Measurements from ENCODE around the gene GPR52. TPM values are rescaled to one million over a fixed set of nuclear protein-coding genes. Genes with fewer than 3 reads are reported as not detected.

The GPR52 gene
- total RNA-seq, 1 donor from 2014 or later = 0.84 TPM

DNA sequence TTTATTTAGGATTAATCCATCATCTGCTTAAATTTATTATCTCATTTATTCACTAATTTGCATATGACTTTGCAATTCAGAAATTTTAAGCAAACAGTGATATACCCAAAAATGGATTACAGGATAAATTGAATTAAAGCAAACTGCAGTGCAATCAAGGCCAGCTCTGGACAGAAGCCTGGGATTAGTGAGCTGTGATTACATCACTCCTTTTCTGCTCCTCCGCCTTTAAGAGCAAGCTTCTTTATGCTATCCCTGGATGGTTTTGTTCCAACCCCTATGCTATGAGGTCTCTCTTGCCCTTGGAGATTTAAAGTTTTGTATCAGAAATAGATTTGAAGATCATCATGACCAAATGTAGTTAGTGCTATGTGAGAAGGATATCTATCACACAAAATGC lies 32.6 kb downstream of the GPR52 start:
- H3K27me3 Mint-ChIP-seq (ENCODE audit: insufficient read depth, low read depth) = no peaks in the 10 kb centered on the region

DNA sequence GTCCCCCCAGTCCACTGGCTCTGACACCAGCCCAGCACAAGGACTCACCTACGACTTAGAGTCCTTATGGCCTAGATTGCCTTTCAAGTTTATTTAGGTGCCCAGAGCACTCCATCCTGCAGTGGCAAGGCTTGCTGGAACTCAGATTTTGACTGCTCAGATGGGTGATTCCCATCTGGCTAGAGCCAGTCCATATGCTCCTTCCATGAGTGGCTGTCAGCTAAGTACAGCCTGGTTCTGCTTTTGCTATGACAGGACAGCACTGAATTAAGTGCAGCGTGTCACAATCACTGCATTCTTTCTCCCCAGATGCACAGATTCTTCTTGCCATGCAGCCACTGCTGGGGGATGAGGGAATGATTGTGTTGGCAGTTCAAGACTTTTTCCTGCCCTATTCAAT lies 43.8 kb downstream of the GPR52 start:
- no peaks in the 10 kb centered on the region for H3K27me3 Mint-ChIP-seq (ENCODE audit: insufficient read depth, low read depth)
- no peak overlapping the region for H3K4me3 Mint-ChIP-seq
- H3F3A ChIP-seq (ENCODE audit: low read depth) = no peaks in the 10 kb centered on the region
- no peaks in the 10 kb centered on the region for H3K36me3 ChIP-seq
- no peak overlapping the region for H3K4me3 ChIP-seq
- no peaks in the 10 kb centered on the region for H3K36me3 Mint-ChIP-seq
- H3K4me1 ChIP-seq = no peaks in the 10 kb centered on the region
- no peaks in the 10 kb centered on the region for H3K79me2 ChIP-seq (ENCODE audit: low read depth)
- H3K27ac Mint-ChIP-seq = no peak overlapping the region
- no peak overlapping the region for H2AFZ ChIP-seq (replicated peaks)
- no peaks in the 10 kb centered on the region for H3K9me3 ChIP-seq (ENCODE audit: low read depth)
- peaks cover 6% of the 10 kb centered on the region for H3K4me1 Mint-ChIP-seq
- no peak overlapping the region for H3K4me2 ChIP-seq
- no peaks in the 10 kb centered on the region for H4K20me1 ChIP-seq (ENCODE audit: low read depth)
- H3K9me3 Mint-ChIP-seq = no peaks in the 10 kb centered on the region
- no peak for TF ChIP-seq CTCF (IDR thresholded peaks at IDR 0.05)
- no peak for TF ChIP-seq EZH2phosphoT487 (IDR thresholded peaks at IDR 0.05)
- no peak for TF ChIP-seq EZH2 (IDR thresholded peaks at IDR 0.05)
- H3K27ac ChIP-seq = no peak overlapping the region
- no peak overlapping the region for H3K9ac ChIP-seq
- no peak for DNase-seq (ENCODE audit: low spot score)
- H3K27me3 ChIP-seq = no peaks in the 10 kb centered on the region

More for the DNA sequence above, 32.6 kb downstream of the GPR52 start:
- H2AFZ ChIP-seq (replicated peaks) = no peak overlapping the region
- no peak overlapping the region for H3K9ac ChIP-seq
- no peaks in the 10 kb centered on the region for H3K9me3 Mint-ChIP-seq
- no peaks in the 10 kb centered on the region for H3K4me1 ChIP-seq
- DNase-seq (ENCODE audit: low spot score) = no peak
- H3K27ac Mint-ChIP-seq = no peak overlapping the region
- peaks cover 2% of the 10 kb centered on the region for H3K4me1 Mint-ChIP-seq
- TF ChIP-seq CTCF (IDR thresholded peaks at IDR 0.05) (no peak), EZH2 (IDR thresholded peaks at IDR 0.05) (no peak), EZH2phosphoT487 (IDR thresholded peaks at IDR 0.05) (no peak)
- no peaks in the 10 kb centered on the region for H3K36me3 Mint-ChIP-seq
- no peaks in the 10 kb centered on the region for H4K20me1 ChIP-seq (ENCODE audit: low read depth)
- no peaks in the 10 kb centered on the region for H3K27me3 ChIP-seq
- H3F3A ChIP-seq (ENCODE audit: low read depth) = no peaks in the 10 kb centered on the region
- H3K36me3 ChIP-seq = no peaks in the 10 kb centered on the region
- no peaks in the 10 kb centered on the region for H3K79me2 ChIP-seq (ENCODE audit: low read depth)
- no peak overlapping the region for H3K27ac ChIP-seq
- no peak overlapping the region for H3K4me3 Mint-ChIP-seq
- H3K4me3 ChIP-seq = no peak overlapping the region
- H3K4me2 ChIP-seq = no peak overlapping the region
- H3K9me3 ChIP-seq (ENCODE audit: low read depth) = no peaks in the 10 kb centered on the region

- Mint-ChIP-seq H3K4me3 (no peak overlapping the region), H3K4me1 (peaks cover 16% of the 10 kb centered on the region), H3K27me3 (ENCODE audit: insufficient read depth, low read depth) (no peaks in the 10 kb centered on the region), H3K36me3 (no peaks in the 10 kb centered on the region), H3K9me3 (no peaks in the 10 kb centered on the region), H3K27ac (peak overlapping the region; percentile 42)
- Histone ChIP-seq H3K4me1 (no peaks in the 10 kb centered on the region), H3K4me3 (no peak overlapping the region), H3K9ac (no peak overlapping the region), H3F3A (ENCODE audit: low read depth) (no peaks in the 10 kb centered on the region), H3K9me3 (ENCODE audit: low read depth) (no peaks in the 10 kb centered on the region), H3K36me3 (no peaks in the 10 kb centered on the region), H3K27ac (no peak overlapping the region), H4K20me1 (ENCODE audit: low read depth) (no peaks in the 10 kb centered on the region), H3K79me2 (ENCODE audit: low read depth) (no peaks in the 10 kb centered on the region), H2AFZ (replicated peaks) (no peak overlapping the region), H3K4me2 (no peak overlapping the region), H3K27me3 (no peaks in the 10 kb centered on the region)
- TF ChIP-seq CTCF (IDR thresholded peaks at IDR 0.05) (no peak), EZH2phosphoT487 (IDR thresholded peaks at IDR 0.05) (no peak), EZH2 (IDR thresholded peaks at IDR 0.05) (no peak)
- DNase-seq (ENCODE audit: low spot score) = peak; percentile 19
Measured at GRCh38 chr1:174497478-174497877, 49.7 kb downstream of the GPR52 start.
